GM21619 (cell line): Measurements from ENCODE around the gene METTL5.
"Not testable (repeated sequence)": the region's sequence is repeated elsewhere in the genome, so short reads cannot be mapped to it uniquely, and the experiment has no call there.

Experiments used
- ATAC-seq: cut with Tn5 transposase; IDR thresholded peaks from one replicate; pipeline ENCODE4 v1.9.1; 2021; ENCODE audit not compliant: unreplicated experiment

Gene METTL5

DNA sequence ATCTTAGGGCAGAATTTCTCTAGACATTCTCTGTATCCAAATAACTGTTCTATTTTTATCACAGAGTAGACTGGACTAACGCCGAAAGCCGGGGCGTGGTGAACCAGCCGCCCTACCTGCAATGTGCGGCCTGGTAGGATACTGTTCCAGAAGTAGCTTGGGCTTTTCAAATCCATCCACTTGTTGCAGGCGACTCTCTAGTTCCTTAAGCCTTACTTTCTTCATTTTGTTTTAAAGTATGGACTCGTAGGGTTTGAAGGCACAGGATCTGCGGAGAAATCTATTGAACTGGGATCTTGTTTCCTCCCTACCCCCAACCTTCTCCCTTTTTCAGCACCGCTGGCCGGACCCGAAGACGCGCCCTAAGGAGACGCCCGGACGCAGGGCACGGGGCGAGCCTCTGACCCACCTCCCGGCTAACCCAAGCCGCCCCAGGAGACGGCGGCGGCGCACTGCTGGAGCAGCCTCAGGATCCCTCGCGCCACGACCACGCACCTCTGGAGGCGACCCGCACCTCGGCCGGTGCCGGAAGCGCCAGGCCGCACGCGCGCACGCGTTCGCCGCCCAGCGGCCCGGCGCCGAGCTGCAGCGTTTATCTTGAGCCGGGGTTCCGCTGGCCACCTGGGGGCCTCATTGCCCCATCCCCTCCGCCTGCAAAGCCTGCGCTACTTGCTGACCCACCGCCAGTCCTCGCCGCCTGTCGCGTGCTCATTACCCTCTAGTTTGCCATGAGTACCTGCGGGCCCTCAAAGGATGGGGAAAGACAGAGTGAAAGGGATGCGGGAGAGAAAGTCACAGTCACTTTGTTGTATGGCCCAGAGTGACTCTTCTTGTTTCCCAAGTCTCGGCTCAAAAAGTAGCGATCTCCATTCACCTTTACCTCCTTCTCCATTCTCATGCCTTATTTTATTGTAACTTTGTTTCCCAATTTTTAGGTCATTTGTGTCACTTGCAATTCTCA is at the start of gene METTL5:
METTL5 (minus strand) TSS at position 533 of the 961 bp plus-strand sequence; CDS start at position 225, 308 bp downstream.
- peak; percentile 59 for ATAC-seq

DNA sequence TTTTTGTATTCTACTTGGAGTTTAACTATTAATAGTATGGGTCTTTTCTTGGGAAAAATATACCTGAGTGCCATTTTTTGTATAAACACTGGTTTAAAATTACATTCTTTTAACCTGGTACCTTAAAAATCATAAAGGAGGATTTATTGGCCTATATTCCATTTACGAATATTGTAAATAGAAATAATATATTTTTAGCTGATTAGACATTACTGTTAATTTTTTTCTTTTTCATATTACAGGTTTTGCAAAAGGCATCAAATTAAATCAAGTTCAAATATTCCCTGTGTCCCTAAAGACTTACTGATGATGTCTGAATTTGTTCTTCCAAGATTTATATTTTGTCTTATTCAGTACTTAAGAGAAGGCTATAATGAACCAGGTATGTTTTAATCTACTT is 47.3 kb upstream of the METTL5 start:
- ATAC-seq = no peak

DNA sequence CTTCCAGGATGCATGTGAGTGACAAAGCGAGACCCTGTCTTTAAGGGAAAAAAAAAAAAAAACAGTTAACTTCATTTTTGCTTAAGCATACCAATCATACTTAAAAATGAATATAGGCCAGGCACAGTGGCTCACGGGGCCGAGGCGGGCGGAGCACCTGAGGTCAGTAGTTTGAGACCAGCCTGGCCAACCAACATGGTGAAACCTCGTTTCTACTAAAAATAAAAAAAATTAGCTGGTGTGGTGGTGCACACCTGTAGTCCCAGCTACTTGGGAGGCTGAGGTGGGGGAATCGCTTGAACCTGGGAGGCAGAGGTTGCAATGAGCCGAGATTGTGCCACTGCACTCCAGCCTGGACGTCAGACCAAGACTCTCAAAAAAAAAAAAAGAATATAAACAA is 46.7 kb upstream of the METTL5 start:
- not testable (repeated sequence) for ATAC-seq

DNA sequence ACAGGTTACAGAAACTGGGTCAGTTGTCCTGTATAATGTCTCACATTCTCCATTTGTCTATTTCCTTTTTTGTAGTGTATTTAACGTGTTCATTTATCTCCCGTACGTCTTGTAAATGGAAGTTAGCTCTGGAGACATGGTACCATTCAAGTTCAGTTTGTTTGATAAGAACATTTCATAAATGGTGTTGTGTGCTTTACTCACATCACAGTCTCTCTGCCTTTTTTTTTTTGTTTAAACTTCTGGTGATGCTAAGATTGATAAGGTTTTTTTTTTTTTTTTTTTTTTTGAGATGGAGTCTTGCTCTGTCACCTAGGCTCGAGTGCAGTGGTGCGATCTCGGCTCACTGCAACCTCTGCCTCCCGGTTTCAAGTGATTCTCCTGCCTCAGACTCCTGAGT is 44.2 kb upstream of the METTL5 start:
- no peak for ATAC-seq

DNA sequence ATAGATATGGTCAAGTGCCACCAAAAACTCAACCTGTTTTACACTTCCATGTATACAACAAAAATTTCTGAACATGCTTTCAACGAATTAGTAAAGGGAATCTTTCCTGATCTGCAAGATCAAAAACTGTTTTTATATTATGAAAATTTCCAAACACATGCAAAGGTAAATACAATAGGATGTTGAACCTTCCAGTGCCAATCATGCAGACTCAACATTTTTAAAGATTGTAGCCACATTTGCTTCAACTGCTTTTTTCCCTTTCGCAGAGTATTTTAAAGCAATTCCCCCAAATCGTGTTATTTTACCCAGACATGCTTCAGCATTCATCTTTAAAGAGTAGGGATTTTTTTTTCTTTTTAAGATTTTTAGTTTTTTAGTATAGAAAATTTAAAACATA is 42.9 kb upstream of the METTL5 start:
- ATAC-seq = no peak

GRCh38 chr2:169866230-169866629 is 41.5 kb upstream of the METTL5 start:
- ATAC-seq = not testable (repeated sequence)

DNA sequence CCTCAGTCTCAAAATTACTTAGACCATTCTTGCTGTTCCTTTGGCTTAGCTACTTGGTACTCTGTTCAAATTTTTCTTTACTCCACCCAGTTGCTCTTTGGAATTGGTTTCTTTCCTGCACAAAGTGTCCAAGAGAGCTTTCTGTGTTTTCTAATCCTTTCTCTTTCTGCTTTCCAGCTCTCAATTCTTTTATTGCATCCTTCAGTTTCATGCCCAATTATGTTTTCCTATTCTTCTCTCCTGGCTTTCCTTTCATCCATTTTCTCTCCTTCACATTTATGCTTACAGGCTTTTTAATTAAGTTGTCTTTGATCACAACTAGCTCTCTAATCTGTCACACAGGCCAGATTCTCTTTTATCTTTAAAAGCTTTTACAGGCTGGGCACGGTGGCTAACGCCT is 40.8 kb upstream of the METTL5 start:
- ATAC-seq = no peak

DNA sequence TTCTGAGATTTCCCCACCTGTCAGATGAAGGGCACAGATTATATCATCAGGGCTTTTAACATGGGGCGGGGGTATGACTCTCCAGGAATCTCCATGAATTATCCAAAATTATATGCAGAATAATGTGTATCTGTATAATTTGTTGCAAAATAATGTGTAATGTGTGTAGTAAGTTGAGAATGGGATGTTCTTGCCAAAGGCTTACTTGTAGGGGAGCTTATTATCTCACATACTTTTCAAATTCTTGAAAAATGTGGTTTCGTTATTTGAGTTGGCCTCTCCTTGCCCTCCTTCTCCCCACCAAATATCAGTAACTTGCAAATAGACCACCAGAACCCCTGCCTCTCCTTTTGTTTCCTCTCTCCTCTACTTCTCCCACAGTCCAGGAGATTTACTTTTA is 38.1 kb upstream of the METTL5 start:
- ATAC-seq = no peak

DNA sequence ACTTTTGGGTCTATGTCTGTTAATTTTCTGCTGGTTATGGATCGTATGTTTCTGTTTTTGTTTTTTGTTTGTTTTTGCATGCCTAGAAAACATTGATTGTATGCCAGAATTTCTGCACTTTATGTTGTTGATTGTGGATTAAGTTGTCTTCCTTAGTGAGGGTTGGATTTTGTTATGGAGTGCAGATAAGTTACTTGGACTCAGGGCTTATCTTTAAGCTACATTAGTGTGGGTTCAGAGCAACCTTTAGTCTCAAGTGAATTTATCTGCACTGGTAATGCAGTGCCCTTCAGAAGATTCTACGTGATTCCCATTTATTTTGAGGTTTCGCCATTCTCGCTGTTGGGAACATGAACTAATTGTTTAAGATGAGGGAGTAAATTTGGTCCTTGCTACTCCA is 35.4 kb upstream of the METTL5 start:
- ATAC-seq = no peak

- no peak for ATAC-seq
Measured at GRCh38 chr2:169859423-169859822, 34.7 kb upstream of the METTL5 start.

DNA sequence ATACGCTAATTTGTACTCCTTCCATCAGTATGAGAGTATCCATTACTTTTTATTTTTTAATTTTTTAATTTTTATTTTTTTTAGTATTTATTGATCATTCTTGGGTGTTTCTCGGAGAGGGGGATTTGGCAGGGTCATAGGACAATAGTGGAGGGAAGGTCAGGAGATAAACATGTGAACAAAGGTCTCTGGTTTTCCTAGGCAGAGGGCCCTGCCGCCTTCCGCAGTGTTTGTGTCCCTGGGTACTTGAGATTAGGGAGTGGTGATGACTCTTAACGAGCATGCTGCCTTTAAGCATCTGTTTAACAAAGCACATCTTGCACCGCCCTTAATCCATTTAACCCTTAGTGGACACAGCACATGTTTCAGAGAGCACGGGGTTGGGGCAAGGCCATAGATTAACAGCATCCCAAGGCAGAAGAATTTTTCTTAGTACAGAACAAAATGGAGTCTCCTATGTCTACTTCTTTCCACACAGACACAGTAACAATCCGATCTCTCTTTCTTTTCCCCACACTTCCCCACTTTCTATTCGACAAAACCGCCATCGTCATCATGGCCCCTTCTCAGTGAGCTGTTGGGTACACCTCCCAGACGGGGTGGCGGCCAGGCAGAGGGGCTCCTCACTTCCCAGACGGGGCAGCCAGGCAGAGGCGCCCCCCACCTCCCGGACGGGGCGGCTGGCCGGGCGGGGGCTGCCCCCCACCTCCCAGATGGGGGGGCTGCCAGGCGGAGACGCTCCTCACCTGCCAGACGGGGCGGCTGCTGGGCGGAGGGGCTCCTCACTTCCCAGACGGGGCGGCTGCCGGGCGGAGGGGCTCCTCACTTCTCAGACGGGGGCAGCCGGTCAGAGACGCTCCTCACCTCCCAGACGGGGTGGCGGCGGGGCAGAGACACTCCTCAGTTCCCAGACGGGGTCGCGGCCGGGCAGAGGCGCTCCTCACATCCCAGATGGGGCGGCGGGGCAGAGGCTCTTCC is 30.9 kb upstream of the METTL5 start:
- ATAC-seq = not testable (repeated sequence)

GRCh38 chr2:169853041-169853668 is 28.4 kb upstream of the METTL5 start:
- no peak for ATAC-seq

DNA sequence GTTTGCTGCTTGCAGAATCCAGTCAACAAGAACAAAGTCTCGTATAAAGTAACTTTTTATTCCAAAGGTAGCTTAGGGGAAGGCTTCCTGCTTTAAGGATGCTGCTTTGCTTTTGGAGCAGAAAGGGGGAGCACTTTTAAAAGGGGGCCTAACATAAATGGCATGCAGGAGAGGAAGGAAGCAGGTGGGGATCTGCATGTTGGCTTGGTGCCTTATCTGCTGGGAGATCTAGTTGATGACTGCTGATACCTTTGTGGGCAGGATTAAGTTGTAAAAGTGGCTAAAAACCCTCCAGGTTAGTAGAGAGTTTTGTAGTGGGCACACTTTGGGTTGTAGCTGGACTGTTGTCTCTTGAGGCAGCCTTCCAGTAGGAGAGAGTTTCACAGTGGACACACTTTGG is 25.0 kb upstream of the METTL5 start:
- no peak for ATAC-seq

- not testable (repeated sequence) for ATAC-seq
Measured at GRCh38 chr2:169848959-169849693, 24.4 kb upstream of the METTL5 start.

GRCh38 chr2:169845016-169845415 is 20.3 kb upstream of the METTL5 start:
- no peak for ATAC-seq

GRCh38 chr2:169841625-169842024 is 16.9 kb upstream of the METTL5 start:
- not testable (repeated sequence) for ATAC-seq

DNA sequence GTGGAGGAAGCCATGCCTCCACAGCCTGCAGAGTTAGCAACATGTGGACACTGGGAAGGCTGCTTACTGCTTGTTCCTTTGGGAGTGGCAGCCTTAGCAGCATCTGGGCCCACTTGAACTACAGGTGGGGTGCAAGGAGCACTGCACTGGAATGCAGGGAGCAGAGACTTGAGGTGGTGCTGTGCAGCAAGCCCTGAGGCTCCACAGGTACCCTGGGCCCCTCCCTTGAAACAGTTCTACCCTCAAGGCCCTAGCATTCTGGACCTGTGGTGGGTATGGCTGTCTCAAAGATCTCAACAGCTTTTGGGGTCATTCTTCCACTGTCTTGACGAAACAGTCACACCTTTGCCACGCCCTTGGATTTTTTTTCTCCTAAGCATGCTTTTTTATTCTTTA is 16.0 kb upstream of the METTL5 start:
- no peak for ATAC-seq

DNA sequence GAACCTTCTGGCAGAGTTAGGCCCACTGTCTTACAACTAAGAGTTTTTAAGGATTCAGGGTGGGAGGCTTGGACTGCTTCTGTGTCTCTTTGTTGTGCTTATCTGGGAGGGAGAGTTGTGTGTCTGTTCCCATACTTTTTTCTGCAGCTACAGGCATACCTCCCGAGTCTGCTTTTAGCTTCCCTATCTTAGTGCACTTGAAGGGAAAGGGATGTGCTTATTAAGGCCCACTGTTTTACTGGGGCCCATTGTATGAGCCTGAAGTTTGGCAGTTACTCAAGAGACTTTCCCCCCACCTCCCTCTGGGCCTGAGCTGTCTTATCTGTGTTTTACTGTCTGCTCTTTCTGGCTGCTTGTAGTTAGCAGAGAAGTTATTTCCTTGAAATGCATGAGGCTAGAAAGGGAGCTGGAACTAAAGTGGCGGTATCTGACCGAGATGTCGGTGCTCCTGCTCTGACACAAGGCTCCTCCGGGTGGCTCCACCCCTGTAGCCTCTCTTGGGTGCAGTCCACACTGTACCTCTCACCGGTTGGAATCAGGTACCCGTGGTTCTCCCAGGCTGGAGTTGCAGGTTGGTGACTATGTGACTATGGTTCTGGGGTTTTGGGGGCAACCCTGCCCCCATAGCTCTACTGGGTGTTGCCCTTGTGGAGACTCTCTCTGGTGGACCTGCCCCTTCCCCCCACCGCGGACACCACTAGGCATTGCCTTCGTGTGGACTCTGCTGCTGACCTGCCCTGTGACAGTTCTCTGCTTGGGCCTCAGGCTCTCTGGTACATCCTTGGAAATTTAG is 15.4 kb upstream of the METTL5 start:
- ATAC-seq = no peak

DNA sequence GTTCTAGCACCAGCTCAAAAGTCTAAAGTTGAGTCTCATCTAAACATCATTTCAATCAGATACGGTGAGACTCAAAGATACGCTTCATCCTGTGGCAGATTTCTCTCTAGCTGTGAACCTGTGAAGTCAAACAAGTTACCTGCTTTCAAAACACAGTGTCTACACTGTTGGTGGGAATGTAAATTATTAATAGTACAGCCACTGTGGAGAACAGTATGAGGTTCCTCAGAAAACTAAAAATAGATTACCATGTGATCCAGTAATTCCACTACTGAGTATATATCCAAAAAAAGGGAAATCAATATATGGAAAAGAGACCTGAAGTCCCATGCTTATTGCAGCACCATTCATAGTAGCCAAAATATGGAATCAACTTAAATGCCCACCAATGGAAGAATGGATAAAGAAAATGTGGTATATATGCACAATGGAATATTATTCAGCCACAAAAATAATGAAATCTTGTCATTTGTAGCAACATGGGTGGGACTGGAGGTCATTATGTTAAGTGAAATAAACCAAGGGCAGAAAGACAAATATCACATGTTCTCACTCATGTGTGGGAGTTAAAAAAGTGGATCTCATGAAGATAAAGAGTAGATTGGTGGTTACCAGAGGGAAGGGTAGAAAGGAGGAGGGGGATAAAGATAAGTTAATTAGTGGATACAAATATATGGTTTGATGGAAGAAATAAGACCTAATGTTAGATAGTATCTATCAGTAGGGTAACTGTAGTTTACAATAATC is 14.2 kb upstream of the METTL5 start:
- ATAC-seq = no peak
